Smooth muscle cell (in vitro differentiated cells): ENCODE data around the gene KCNA1. TPM values are rescaled to one million over a fixed set of nuclear protein-coding genes. Genes with fewer than 3 reads are reported as not detected.

ENCODE experiments used
- DNase-seq: peaks from one replicate; lab custom pipeline; 2025; ENCODE audit not compliant: unreplicated experiment; lab: John Stamatoyannopoulos, UW
- H2AFZ ChIP-seq: fragments of 200-600 bp; sonication (generic); 2 replicates; pipeline ENCODE4 v1.6.0; 2016; ENCODE audit warnings: antibody characterized with exemption, low read depth, mild to moderate bottlenecking
- H3F3A ChIP-seq: fragments of 200-600 bp; sonication (generic); 2 replicates; pipeline ENCODE4 v1.6.0; 2017; ENCODE audit warnings: antibody characterized with exemption, low read depth
- H3K27ac ChIP-seq: fragments of 200-600 bp; sonication (generic); 2 replicates; pipeline ENCODE4 v1.5.1; 2016; ENCODE audit warnings: low read depth, mild to moderate bottlenecking
- H3K27me3 ChIP-seq: fragments of 200-600 bp; sonication (generic); 2 replicates; pipeline ENCODE4 v1.6.1; 2016; ENCODE audit warnings: low read depth, mild to moderate bottlenecking
- H3K36me3 ChIP-seq: fragments of 200-600 bp; sonication (generic); 2 replicates; pipeline ENCODE4 v1.5.1; 2016; ENCODE audit warnings: low read depth
- H3K4me1 ChIP-seq: fragments of 200-600 bp; sonication (generic); 2 replicates; pipeline ENCODE4 v1.5.1; 2016; ENCODE audit warnings: low read depth
- H3K4me2 ChIP-seq: fragments of 200-600 bp; sonication (generic); 2 replicates; pipeline ENCODE4 v1.6.0; 2016; ENCODE audit warnings: mild to moderate bottlenecking
- H3K4me3 ChIP-seq: fragments of 200-600 bp; sonication (generic); 2 replicates; pipeline ENCODE4 v1.5.1; 2016; ENCODE audit warnings: mild to moderate bottlenecking
- H3K79me2 ChIP-seq: fragments of 200-600 bp; sonication (generic); 2 replicates; pipeline ENCODE4 v1.6.0; 2016; ENCODE audit warnings: low read depth, mild to moderate bottlenecking
- H3K9ac ChIP-seq: fragments of 200-600 bp; sonication (generic); 2 replicates; pipeline ENCODE4 v1.6.0; 2016; ENCODE audit warnings: low read depth
- H3K9me3 ChIP-seq: fragments of 200-600 bp; sonication (generic); replicated peaks from 2 replicates; pipeline ENCODE4 v1.5.1; 2016; ENCODE audit warnings: low read depth
- H4K20me1 ChIP-seq: fragments of 200-600 bp; sonication (generic); 2 replicates; pipeline ENCODE4 v1.6.0; 2016; ENCODE audit warnings: low read depth
- WGBS: methylation state at CpG from one replicate; pipeline ENCODE4 v1.1.7; 2016; ENCODE audit warnings: low lambda C conversion rate; 5-methylcytosine and 5-hydroxymethylcytosine counted together
- polyA plus RNA-seq: library from polyadenylated mRNA; unstranded; fragments of >200 nt; fragmentation: Nextera tagmentation; extraction: Ambion mirVana; gene quantifications from 2 replicates; pipeline ENCODE4 v1.2.1, GENCODE V29; 2016
- total RNA-seq: library from RNA; depleted of rRNA; stranded (reverse); fragments of >200 nt; gene quantifications from 2 replicates; pipeline ENCODE4 v1.2.3, GENCODE V29; 2014
- TF ChIP-seq, protein P1 (sequence below): fragments of 200-600 bp; sonication (generic); IDR thresholded peaks from 2 replicates; pipeline ENCODE4 v1.5.1; 2017; ENCODE audit warnings: borderline replicate concordance, mild to moderate bottlenecking, antibody characterized with exemption; ENCODE audit not compliant: insufficient read depth, poor library complexity, severe bottlenecking

KCNA1 gene
- total and polyA plus RNA-seq, 2 experiments from 2014 or later = not detected

DNA sequence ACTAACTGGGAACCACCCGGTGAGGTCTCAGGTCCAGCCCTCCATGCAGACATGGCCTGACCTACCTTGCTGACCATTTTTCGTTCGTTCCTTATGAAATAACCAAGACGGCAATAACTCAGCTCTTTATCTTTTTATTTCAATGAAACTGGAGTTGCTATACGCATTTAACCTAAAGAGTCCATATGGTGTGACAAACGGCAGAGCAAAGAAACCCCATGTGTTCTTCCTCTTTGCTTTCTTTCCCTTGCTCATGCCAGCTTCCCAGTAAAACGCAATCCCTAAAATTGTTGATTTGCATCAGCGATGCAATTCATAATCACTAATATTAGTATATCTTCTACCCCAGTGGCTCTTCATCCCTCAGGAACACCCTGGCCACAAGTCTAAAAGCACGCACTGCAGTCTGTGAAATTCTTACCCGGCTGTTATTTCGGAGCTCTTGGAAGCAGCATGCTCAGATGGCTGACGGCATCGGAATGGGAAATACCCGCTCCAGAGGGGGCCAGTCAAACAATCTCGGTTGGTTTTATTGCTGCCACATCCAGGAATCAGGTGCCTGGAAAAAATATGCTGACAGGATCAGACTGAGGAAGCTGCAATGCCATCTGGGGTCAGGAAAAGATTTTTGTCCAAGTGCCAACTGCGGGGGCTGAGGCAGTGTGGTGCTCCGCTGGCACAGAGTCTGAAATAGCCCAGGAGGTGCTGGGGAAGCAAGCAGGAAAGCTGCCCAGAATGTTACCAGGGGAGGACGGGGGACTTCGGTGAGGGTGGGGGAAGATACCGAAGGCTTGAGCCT, 28.2 kb upstream of the KCNA1 start:
- Histone ChIP-seq H3K9ac (no peak overlapping the region), H3K4me3 (no peak overlapping the region), H3K4me2 (no peak overlapping the region), H2AFZ (no peak overlapping the region), H3K27ac (no peak overlapping the region), H3F3A (no peaks in the 10 kb centered on the region), H3K36me3 (no peaks in the 10 kb centered on the region), H3K4me1 (no peaks in the 10 kb centered on the region), H3K79me2 (no peaks in the 10 kb centered on the region), H4K20me1 (no peaks in the 10 kb centered on the region), H3K9me3 (peaks cover 5% of the 10 kb centered on the region), H3K27me3 (peaks cover 35% of the 10 kb centered on the region)
- 85% methylated on average over 20 of the region's 20 CpGs for WGBS
- no peak for DNase-seq
- TF ChIP-seq, protein P1, sequence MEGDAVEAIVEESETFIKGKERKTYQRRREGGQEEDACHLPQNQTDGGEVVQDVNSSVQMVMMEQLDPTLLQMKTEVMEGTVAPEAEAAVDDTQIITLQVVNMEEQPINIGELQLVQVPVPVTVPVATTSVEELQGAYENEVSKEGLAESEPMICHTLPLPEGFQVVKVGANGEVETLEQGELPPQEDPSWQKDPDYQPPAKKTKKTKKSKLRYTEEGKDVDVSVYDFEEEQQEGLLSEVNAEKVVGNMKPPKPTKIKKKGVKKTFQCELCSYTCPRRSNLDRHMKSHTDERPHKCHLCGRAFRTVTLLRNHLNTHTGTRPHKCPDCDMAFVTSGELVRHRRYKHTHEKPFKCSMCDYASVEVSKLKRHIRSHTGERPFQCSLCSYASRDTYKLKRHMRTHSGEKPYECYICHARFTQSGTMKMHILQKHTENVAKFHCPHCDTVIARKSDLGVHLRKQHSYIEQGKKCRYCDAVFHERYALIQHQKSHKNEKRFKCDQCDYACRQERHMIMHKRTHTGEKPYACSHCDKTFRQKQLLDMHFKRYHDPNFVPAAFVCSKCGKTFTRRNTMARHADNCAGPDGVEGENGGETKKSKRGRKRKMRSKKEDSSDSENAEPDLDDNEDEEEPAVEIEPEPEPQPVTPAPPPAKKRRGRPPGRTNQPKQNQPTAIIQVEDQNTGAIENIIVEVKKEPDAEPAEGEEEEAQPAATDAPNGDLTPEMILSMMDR = no peak

DNA sequence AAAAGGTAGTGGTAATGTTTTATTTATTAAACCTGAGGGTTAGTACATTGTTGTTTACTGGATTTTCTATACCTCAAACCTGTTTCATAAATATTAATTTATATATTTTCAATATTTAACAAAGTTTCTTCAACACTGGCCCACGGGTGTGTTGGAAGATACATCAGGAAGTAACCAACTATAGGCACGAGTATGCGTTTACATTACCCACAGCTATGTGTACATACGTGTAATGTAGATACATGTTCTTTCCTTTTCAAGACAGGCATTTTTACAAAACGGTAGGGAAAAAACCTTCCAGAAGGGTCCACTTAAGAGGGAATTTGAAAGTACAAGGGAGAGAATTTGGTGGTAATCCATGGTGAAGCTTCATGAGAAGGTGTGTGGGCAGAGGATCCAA, 17.8 kb upstream of the KCNA1 start:
- DNase-seq = no peak
- H3K27me3 ChIP-seq = peaks cover 86% of the 10 kb centered on the region
- H3K9me3 ChIP-seq = no peaks in the 10 kb centered on the region
- no peak overlapping the region for H3K9ac ChIP-seq
- TF ChIP-seq, protein P1 = no peak
- H4K20me1 ChIP-seq = no peaks in the 10 kb centered on the region
- H2AFZ ChIP-seq = no peak overlapping the region
- no peaks in the 10 kb centered on the region for H3K79me2 ChIP-seq
- no peaks in the 10 kb centered on the region for H3F3A ChIP-seq
- H3K27ac ChIP-seq = no peak overlapping the region
- H3K4me1 ChIP-seq = no peaks in the 10 kb centered on the region
- no peaks in the 10 kb centered on the region for H3K36me3 ChIP-seq
- no peak overlapping the region for H3K4me3 ChIP-seq
- WGBS = 82% methylated on average over 5 of the region's 5 CpGs
- H3K4me2 ChIP-seq = no peak overlapping the region

DNA sequence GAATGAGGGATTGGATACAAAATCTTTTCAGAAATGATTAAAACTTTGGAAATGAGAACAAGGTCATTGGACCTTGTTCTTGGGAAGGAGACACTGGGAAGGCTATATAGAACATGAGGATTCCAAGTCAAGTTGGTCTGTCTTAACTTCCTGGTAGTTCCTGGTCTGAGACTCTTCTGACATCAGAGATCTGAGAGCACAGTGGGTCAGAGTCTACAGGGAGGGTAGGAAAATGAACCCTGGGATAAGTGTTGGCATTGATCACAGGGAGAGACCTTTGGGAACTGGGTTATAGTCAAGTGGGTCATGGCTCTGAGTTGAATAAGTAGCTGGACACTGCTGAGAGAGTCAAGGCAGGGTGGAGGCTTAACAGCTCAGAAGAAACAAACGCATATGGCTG, 17.3 kb upstream of the KCNA1 start:
- Histone ChIP-seq H3K9me3 (no peaks in the 10 kb centered on the region), H3K4me1 (no peaks in the 10 kb centered on the region), H3K9ac (no peak overlapping the region), H3K27me3 (peaks cover 88% of the 10 kb centered on the region), H3K79me2 (no peaks in the 10 kb centered on the region), H3K27ac (no peak overlapping the region), H3K36me3 (no peaks in the 10 kb centered on the region), H3K4me2 (no peak overlapping the region), H3F3A (no peaks in the 10 kb centered on the region), H2AFZ (no peak overlapping the region), H3K4me3 (no peak overlapping the region), H4K20me1 (no peaks in the 10 kb centered on the region)
- TF ChIP-seq, protein P1 = no peak
- DNase-seq = no peak
- WGBS = 82% methylated on average over 1 of the region's 1 CpG

DNA sequence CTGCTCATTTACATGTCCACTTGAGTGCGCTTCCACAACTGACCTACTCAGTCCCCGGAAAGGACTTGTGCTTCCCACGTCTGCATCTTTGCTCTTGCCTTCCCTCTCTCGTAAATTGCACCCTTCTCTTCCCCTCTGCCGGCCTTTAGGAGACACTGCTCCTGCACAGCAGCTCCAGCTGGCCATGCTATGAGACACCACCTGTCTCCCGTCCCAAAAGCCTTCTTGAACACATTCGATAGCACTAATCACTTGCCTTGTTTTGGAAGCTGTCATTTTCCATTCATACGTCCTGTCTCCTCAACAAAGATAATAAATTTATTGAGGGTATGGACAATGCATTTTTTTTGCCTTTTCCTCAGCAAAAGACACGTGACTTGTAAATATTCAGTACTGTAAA, 15.7 kb upstream of the KCNA1 start:
- no peaks in the 10 kb centered on the region for H3K4me1 ChIP-seq
- 79% methylated on average over 9 of the region's 9 CpGs for WGBS
- H3K27ac ChIP-seq = no peak overlapping the region
- H3K36me3 ChIP-seq = no peaks in the 10 kb centered on the region
- TF ChIP-seq, protein P1 = no peak
- no peak overlapping the region for H2AFZ ChIP-seq
- no peak overlapping the region for H3K9ac ChIP-seq
- H3K27me3 ChIP-seq = peaks cover 73% of the 10 kb centered on the region
- no peak overlapping the region for H3K4me2 ChIP-seq
- H3K9me3 ChIP-seq = no peaks in the 10 kb centered on the region
- no peaks in the 10 kb centered on the region for H4K20me1 ChIP-seq
- DNase-seq = no peak
- no peaks in the 10 kb centered on the region for H3F3A ChIP-seq
- H3K79me2 ChIP-seq = no peaks in the 10 kb centered on the region
- H3K4me3 ChIP-seq = no peak overlapping the region
